Measurements from ENCODE around the gene GALNT9.

GRCh38 chr12:132316497-132317232 lies 12.7 kb downstream of the GALNT9 start:
- TF ChIP-seq SP1 (IDR thresholded peaks at IDR 0.05) (no peak), SUZ12 (IDR thresholded peaks at IDR 0.05) (no peak), NFRKB (IDR thresholded peaks at IDR 0.05) (no peak), FOXA1 (IDR thresholded peaks at IDR 0.05) (no peak), FOXM1 (IDR thresholded peaks at IDR 0.05; ENCODE audit: borderline replicate concordance) (no peak)

All from HEK293T (cell line).